ENCODE results near the gene GPR89B. TPM values are rescaled to one million over a fixed set of nuclear protein-coding genes. Genes with fewer than 3 reads are reported as not detected.
"Not testable (repeated sequence)": the region's sequence is repeated elsewhere in the genome, so short reads cannot be mapped to it uniquely, and the experiment has no call there.

Gene GPR89B
- polyA plus RNA-seq (2013, experiment 1 of 2; ENCODE audit: insufficient read length) = 10.9 TPM
- polyA plus RNA-seq (2013, experiment 2 of 2; ENCODE audit: insufficient read length) = 13.3 TPM

GRCh38 chr1:147928236-147929132, at the start of gene GPR89B:
TSS of gene GPR89B (plus strand) at chr1:147928420. CDS start at chr1:147928537, 117 bp downstream.
- DNase-seq = peak; percentile 85

- no peak for DNase-seq
Measured at GRCh38 chr1:147879911-147880310, 48.3 kb upstream of the GPR89B start.

- no peak for DNase-seq
Measured at GRCh38 chr1:147882535-147882934, 45.7 kb upstream of the GPR89B start.

- DNase-seq = peak; percentile 36
Measured at GRCh38 chr1:147890177-147890790, 37.9 kb upstream of the GPR89B start.

GRCh38 chr1:147891088-147891487, 37.1 kb upstream of the GPR89B start:
- DNase-seq = no peak

- no peak for DNase-seq
Measured at GRCh38 chr1:147892216-147892615, 36.0 kb upstream of the GPR89B start.

- DNase-seq = peak; percentile 52
Measured at GRCh38 chr1:147892731-147893214, 35.4 kb upstream of the GPR89B start.

- DNase-seq = no peak
Measured at GRCh38 chr1:147895123-147895522, 33.1 kb upstream of the GPR89B start.

- DNase-seq = no peak
Measured at GRCh38 chr1:147897029-147897752, 31.0 kb upstream of the GPR89B start.

GRCh38 chr1:147897789-147898188, 30.4 kb upstream of the GPR89B start:
- DNase-seq = no peak

- DNase-seq = no peak
Measured at GRCh38 chr1:147902253-147902845, 25.9 kb upstream of the GPR89B start, which contains the start of gene GJA8. TSS of gene GJA8 (plus strand) at chr1:147902795. CDS start at chr1:147907956, 5,161 bp downstream.

- DNase-seq = no peak
Measured at GRCh38 chr1:147904726-147905125, 23.5 kb upstream of the GPR89B start.

- DNase-seq = no peak
Measured at GRCh38 chr1:147907786-147908509, 20.3 kb upstream of the GPR89B start.

- DNase-seq = no peak
Measured at GRCh38 chr1:147912553-147912952, 15.7 kb upstream of the GPR89B start.

- no peak for DNase-seq
Measured at GRCh38 chr1:147913362-147913942, 14.8 kb upstream of the GPR89B start.

- DNase-seq = no peak
Measured at GRCh38 chr1:147919896-147920295, 8.3 kb upstream of the GPR89B start.

GRCh38 chr1:147924813-147925212, 3.4 kb upstream of the GPR89B start:
- DNase-seq = no peak

GRCh38 chr1:147927215-147927614, 1.0 kb upstream of the GPR89B start:
- DNase-seq = not testable (repeated sequence)

- not testable (repeated sequence) for DNase-seq
Measured at GRCh38 chr1:147927689-147928088, 531 bp upstream of the GPR89B start.

- not testable (repeated sequence) for DNase-seq
Measured at GRCh38 chr1:147931137-147931536, 2.9 kb downstream of the GPR89B start.

- DNase-seq = not testable (repeated sequence)
Measured at GRCh38 chr1:147935296-147935695, 7.1 kb downstream of the GPR89B start.

All from fibroblast of skin of abdomen (primary cell).